GM10248 (cell line): Measurements from ENCODE around the gene KNL1.

ENCODE experiments used
- CTCF ChIA-PET: fragments of 300-600 bp; sonication (Branson Sonifier 250); formaldehyde crosslinking; extraction: SDS; loops from one replicate; lab custom pipeline; 2021; ENCODE audit warnings: antibody characterized with exemption; lab: Yijun Ruan, JAX
- POLR2A ChIA-PET: fragments of 350-650 bp; sonication (Branson Sonifier 250); formaldehyde crosslinking; extraction: SDS; loops from one replicate; lab custom pipeline; 2020; ENCODE audit warnings: antibody characterized with exemption; lab: Yijun Ruan, JAX
- DNase-seq: peaks from one replicate; pipeline ENCODE4 v3.0.0; 2012; ENCODE audit errors: extremely low spot score
- CTCF ChIP-seq: IDR thresholded peaks from 2 replicates; pipeline ENCODE4 v1.5.1; 2012; ENCODE audit warnings: mild to moderate bottlenecking, low read depth; ENCODE audit errors: extremely low read depth, missing control alignments, control extremely low read depth

Gene KNL1

GRCh38 chr15:40595219-40595618 lies 1.2 kb downstream of the KNL1 start:
- CTCF ChIA-PET, result interaction anchor here (1.1 to 1.6 kb wide), 4 partner anchors 11 to 299 kb away, joined by 3 to 5 read pairs (median 3); partner anchors contain the start of gene VPS18
- TF ChIP-seq CTCF, result no peak
- POLR2A ChIA-PET, result no interaction called here
- DNase-seq, result no peak

- TF ChIP-seq CTCF, result no peak
- ChIA-PET CTCF (interaction anchor here (1.2 kb wide), 1 partner anchor 76 kb away, joined by 3 read pairs; no protein-coding TSS in a partner anchor), POLR2A (no interaction called here)
- no peak for DNase-seq
These were observed 1.7 kb downstream of the KNL1 start for GRCh38 chr15:40595773-40596172.

GRCh38 chr15:40597024-40597423 lies 3.0 kb downstream of the KNL1 start:
- no peak for TF ChIP-seq CTCF
- no peak for DNase-seq
- ChIA-PET CTCF (no interaction called here), POLR2A (no interaction called here)

- no peak for DNase-seq
- no peak for TF ChIP-seq CTCF
- CTCF ChIA-PET, result interaction anchor here (4.8 kb wide), 1 partner anchor 9 kb away, joined by 32 read pairs; no protein-coding TSS in a partner anchor
- POLR2A ChIA-PET, result no interaction called here
These were observed 4.1 kb downstream of the KNL1 start for GRCh38 chr15:40598126-40598525.

GRCh38 chr15:40598672-40599071 lies 4.6 kb downstream of the KNL1 start:
- no peak for TF ChIP-seq CTCF
- CTCF ChIA-PET, result interaction anchor here (1.2 to 4.8 kb wide), 2 partner anchors 9 to 184 kb away, joined by 3 to 32 read pairs; no protein-coding TSS in a partner anchor
- POLR2A ChIA-PET, result no interaction called here

GRCh38 chr15:40600956-40601355 lies 6.9 kb downstream of the KNL1 start:
- POLR2A ChIA-PET, result no interaction called here
- DNase-seq, result no peak
- TF ChIP-seq CTCF, result no peak
- CTCF ChIA-PET, result interaction anchor here (0.8 to 4.8 kb wide), 6 partner anchors 8 to 34 kb away, joined by 3 to 32 read pairs (median 4); no protein-coding TSS in a partner anchor

More at GRCh38 chr15:40598672-40599071, 4.6 kb downstream of the KNL1 start:
- DNase-seq, result no peak
